A673 (cell line): Measurements from ENCODE around the gene SHISA8.

Experiments used
- EZH2 ChIP-seq: fragments of 200-600 bp; sonication (generic); IDR thresholded peaks from 2 replicates; pipeline ENCODE4 v1.6.1; 2017; ENCODE audit warnings: borderline replicate concordance, low read depth, mild to moderate bottlenecking, mixed read lengths, antibody characterized with exemption, low read length; ENCODE audit not compliant: poor library complexity, severe bottlenecking
- TF ChIP-seq, protein P1 (sequence below): fragments of 300-800, 200-600 bp; sonication (generic); conservative IDR thresholded peaks from 2 replicates; pipeline ENCODE4 v1.5.1; 2017; ENCODE audit warnings: low read depth, mild to moderate bottlenecking, antibody characterized with exemption, low read length, moderate library complexity, mixed read lengths

- TF ChIP-seq, protein P1, sequence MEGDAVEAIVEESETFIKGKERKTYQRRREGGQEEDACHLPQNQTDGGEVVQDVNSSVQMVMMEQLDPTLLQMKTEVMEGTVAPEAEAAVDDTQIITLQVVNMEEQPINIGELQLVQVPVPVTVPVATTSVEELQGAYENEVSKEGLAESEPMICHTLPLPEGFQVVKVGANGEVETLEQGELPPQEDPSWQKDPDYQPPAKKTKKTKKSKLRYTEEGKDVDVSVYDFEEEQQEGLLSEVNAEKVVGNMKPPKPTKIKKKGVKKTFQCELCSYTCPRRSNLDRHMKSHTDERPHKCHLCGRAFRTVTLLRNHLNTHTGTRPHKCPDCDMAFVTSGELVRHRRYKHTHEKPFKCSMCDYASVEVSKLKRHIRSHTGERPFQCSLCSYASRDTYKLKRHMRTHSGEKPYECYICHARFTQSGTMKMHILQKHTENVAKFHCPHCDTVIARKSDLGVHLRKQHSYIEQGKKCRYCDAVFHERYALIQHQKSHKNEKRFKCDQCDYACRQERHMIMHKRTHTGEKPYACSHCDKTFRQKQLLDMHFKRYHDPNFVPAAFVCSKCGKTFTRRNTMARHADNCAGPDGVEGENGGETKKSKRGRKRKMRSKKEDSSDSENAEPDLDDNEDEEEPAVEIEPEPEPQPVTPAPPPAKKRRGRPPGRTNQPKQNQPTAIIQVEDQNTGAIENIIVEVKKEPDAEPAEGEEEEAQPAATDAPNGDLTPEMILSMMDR, result no peak
- no peak for TF ChIP-seq EZH2
Observed at GRCh38 chr22:41932353-41932752, 17.5 kb upstream of the SHISA8 start.
